Measurements from ENCODE around the gene ANKRD44.

- TF ChIP-seq, protein P1, sequence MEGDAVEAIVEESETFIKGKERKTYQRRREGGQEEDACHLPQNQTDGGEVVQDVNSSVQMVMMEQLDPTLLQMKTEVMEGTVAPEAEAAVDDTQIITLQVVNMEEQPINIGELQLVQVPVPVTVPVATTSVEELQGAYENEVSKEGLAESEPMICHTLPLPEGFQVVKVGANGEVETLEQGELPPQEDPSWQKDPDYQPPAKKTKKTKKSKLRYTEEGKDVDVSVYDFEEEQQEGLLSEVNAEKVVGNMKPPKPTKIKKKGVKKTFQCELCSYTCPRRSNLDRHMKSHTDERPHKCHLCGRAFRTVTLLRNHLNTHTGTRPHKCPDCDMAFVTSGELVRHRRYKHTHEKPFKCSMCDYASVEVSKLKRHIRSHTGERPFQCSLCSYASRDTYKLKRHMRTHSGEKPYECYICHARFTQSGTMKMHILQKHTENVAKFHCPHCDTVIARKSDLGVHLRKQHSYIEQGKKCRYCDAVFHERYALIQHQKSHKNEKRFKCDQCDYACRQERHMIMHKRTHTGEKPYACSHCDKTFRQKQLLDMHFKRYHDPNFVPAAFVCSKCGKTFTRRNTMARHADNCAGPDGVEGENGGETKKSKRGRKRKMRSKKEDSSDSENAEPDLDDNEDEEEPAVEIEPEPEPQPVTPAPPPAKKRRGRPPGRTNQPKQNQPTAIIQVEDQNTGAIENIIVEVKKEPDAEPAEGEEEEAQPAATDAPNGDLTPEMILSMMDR (IDR thresholded peaks at IDR 0.05): no peak
- TF ChIP-seq EZH2 (IDR thresholded peaks at IDR 0.05): no peak
Measured at GRCh38 chr2:197013098-197013497, 297.5 kb downstream of the ANKRD44 start.
